Measurements from ENCODE around the gene LTB4R2. TPM values are rescaled to one million over a fixed set of nuclear protein-coding genes. Genes with fewer than 3 reads are reported as not detected.
"Not testable (repeated sequence)": the region's sequence is repeated elsewhere in the genome, so short reads cannot be mapped to it uniquely, and the experiment has no call there.

The LTB4R2 gene
- total RNA-seq, 2 donors from 2014 or later = 0.98 to 1.4 TPM

DNA sequence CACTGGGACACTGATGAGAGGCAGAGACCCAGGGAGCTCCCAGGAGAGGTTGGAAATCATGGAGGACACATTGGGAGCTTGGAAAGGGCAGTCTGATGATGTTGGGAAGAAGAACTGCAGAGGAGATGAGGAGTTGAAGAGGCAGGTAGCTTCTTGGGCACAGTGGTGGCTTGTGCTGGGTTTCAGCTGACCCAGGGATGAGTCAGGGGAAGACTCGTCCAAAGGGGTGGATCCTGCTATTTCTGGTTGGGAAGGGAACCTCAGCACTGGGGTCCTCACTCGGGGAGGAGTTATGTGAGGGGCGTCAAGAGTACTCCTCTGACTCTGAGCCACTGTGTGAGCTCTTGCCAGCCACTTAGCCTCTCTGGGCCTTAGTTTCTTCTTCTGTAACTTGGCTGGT is 13.4 kb downstream of the LTB4R2 start:
- no peaks in the 10 kb centered on the region for H3K36me3 ChIP-seq
- no peak overlapping the region for H3K4me3 ChIP-seq
- no peaks in the 10 kb centered on the region for H3K9me3 ChIP-seq
- no peak for DNase-seq (ENCODE audit: low spot score)
- no peak overlapping the region for H3K27ac ChIP-seq
- H3K27me3 ChIP-seq = no peaks in the 10 kb centered on the region
- no peaks in the 10 kb centered on the region for H3K4me1 ChIP-seq
- TF ChIP-seq, protein P1, sequence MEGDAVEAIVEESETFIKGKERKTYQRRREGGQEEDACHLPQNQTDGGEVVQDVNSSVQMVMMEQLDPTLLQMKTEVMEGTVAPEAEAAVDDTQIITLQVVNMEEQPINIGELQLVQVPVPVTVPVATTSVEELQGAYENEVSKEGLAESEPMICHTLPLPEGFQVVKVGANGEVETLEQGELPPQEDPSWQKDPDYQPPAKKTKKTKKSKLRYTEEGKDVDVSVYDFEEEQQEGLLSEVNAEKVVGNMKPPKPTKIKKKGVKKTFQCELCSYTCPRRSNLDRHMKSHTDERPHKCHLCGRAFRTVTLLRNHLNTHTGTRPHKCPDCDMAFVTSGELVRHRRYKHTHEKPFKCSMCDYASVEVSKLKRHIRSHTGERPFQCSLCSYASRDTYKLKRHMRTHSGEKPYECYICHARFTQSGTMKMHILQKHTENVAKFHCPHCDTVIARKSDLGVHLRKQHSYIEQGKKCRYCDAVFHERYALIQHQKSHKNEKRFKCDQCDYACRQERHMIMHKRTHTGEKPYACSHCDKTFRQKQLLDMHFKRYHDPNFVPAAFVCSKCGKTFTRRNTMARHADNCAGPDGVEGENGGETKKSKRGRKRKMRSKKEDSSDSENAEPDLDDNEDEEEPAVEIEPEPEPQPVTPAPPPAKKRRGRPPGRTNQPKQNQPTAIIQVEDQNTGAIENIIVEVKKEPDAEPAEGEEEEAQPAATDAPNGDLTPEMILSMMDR (IDR thresholded peaks at IDR 0.05) = no peak

DNA sequence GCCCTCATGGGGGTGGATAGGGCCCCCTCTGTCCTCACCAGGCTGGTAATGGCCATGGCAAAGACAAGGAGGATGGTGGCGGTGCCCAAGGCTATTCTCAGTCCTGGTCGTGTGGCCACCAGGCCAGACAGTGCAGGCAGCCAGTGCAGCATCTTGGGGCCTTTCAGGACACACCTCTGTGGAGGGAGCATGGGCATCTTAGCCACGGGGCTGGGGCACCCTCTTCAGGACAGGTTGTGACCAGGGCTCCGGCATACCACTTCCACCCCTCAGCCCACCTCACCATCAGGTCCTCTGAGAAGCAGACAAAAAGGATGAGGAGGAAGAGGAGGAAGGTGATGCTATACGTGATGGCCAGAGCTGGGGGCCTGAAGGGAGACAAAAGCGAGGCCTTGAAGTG is 14.1 kb downstream of the LTB4R2 start:
- DNase-seq (ENCODE audit: low spot score) = no peak
- Histone ChIP-seq H3K36me3 (no peaks in the 10 kb centered on the region), H3K4me3 (no peak overlapping the region), H3K27ac (no peak overlapping the region), H3K9me3 (no peaks in the 10 kb centered on the region), H3K27me3 (no peaks in the 10 kb centered on the region), H3K4me1 (no peaks in the 10 kb centered on the region)
- TF ChIP-seq, protein P1 (IDR thresholded peaks at IDR 0.05) = no peak

DNA sequence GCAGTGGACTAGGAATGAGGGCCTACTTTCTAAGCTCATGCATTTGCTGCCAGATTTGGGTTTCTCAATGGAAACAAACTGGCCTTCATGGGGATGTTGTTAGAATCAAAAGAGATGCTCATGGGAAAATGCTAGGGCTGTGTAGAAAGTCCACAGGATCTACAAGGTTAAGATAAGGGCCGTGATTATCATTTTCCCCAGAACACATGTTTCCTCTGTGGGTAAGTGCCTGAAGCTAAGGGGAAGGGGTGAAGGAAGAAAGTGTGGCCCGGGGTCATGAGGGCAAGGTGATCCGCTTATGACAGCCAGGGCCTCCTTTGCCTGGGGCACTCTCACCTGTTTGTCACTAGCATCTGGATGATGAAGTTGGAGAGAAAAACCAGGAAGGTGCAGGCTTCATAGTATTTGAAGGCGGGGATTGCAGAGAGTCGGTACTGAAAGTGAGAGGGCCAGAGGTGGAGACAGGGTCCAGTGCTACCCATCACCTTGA is 15.1 kb downstream of the LTB4R2 start:
- TF ChIP-seq, protein P1 (IDR thresholded peaks at IDR 0.05) = no peak
- Histone ChIP-seq H3K9me3 (no peaks in the 10 kb centered on the region), H3K4me1 (no peaks in the 10 kb centered on the region), H3K4me3 (no peak overlapping the region), H3K27ac (no peak overlapping the region), H3K27me3 (no peaks in the 10 kb centered on the region), H3K36me3 (no peaks in the 10 kb centered on the region)
- DNase-seq (ENCODE audit: low spot score) = no peak

DNA sequence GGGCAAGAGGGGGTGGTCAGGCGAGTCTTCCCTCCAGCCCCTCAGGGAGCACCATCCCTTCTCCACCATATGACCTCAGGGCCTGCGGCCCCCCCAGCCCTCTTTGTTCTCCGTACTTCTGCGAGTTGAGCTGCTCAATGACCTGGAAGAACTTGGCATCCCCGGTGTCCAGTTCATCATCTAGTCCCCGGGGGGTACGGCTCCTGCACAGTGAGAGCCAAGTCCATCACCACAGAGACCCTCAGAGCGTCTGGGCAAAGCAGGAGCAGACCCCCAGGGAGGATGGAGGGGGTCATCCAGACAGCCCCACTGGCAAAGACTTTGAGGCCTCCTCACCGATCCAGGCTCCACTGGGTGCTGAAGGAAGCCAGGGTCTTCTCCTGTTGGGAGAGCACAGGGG is 16.0 kb downstream of the LTB4R2 start:
- H3K9me3 ChIP-seq = no peaks in the 10 kb centered on the region
- TF ChIP-seq, protein P1 (IDR thresholded peaks at IDR 0.05) = no peak
- H3K27me3 ChIP-seq = no peaks in the 10 kb centered on the region
- no peak overlapping the region for H3K27ac ChIP-seq
- H3K36me3 ChIP-seq = no peaks in the 10 kb centered on the region
- H3K4me1 ChIP-seq = no peaks in the 10 kb centered on the region
- no peak overlapping the region for H3K4me3 ChIP-seq
- DNase-seq (ENCODE audit: low spot score) = no peak

DNA sequence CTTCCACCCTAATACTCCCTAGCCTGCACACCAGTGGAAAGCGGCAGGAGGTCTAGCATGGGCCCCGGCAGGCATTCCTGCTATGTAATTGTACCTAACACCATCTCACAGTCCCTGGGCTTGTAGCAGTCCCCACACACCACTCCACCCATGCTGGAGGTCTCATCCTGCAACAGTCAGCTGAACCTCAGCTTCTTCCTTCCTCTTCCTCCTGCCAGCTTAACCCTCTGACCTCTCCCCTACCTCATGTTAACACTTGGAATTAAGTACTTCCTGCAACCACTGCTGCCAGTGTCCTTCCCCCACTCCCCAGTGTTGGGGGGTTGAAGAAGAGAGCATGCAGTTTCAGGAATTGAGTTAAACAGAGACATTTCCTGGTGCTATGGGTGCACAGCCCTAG is 17.4 kb downstream of the LTB4R2 start:
- no peak for DNase-seq (ENCODE audit: low spot score)
- H3K4me3 ChIP-seq = no peak overlapping the region
- H3K9me3 ChIP-seq = no peaks in the 10 kb centered on the region
- TF ChIP-seq, protein P1 (IDR thresholded peaks at IDR 0.05) = no peak
- no peaks in the 10 kb centered on the region for H3K36me3 ChIP-seq
- no peaks in the 10 kb centered on the region for H3K27me3 ChIP-seq
- H3K27ac ChIP-seq = no peak overlapping the region
- H3K4me1 ChIP-seq = peaks cover 0 to 5% of the 10 kb centered on the region in 2 donors

DNA sequence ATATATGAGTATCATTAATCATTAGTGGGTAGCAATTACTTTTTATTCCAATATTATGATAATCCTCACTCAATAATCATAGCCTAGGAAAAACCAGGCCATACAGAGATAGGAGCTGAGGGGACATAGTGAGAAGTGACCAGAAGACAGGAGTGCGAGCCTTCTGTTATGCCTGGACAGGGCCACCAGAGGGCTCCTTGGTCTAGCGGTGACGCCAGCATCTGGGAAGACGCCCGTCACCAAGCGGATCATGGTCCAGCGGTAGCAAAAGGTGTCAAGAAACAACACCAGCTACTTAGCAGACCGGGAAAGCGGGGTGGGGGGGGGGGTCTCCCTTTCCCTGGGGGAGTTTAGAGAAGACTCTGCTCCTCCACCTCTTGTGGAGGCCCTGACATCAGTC is 18.0 kb downstream of the LTB4R2 start:
- H3K4me3 ChIP-seq; H3K36me3 ChIP-seq; DNase-seq (ENCODE audit: low spot score); H3K27me3 ChIP-seq; H3K9me3 ChIP-seq; H3K27ac ChIP-seq: not testable (repeated sequence)
- peaks cover 0 to 11% of the 10 kb centered on the region in 2 donors for H3K4me1 ChIP-seq
- TF ChIP-seq, protein P1 (IDR thresholded peaks at IDR 0.05) = peak; percentile 60 to 67

Measured in right atrium auricular region (tissue), 2 donors.